Measurements from ENCODE around the gene ADSS2.

ADSS2 gene

DNA sequence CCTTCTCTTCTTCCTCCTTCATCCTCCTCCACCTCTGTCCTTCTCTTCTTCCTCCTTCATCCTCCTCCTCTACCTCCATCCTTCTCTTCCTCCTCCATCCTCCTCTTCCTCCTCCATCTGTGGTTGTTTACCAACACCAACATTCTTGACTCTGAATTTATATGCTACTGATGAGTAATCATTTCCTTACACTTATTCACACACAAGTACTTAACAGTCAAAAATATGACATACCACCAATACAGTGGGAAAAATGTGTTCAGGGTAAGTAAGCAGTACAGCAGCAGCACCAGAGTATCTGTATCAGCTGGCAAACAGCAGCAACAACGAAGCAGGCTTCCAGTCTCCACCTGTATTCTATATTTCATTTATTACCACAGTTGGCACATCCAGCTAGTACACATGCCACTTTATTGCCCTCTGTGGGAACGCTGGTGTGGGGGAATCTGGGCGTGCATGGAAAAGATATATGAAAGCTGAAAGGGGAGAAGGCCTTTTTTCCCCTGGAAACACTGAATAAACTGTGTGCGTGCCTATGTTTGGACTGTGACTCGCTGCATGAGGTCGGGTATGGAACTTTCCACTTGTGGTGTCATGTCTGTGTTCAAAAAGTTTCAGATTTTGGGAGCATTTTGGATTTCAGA lies 16.0 kb downstream of the ADSS2 start:
- peak; percentile 52 for DNase-seq
- peaks cover 71% of the 10 kb centered on the region for H3K36me3 Mint-ChIP-seq (ENCODE audit: low read depth)
- H3K4me3 Mint-ChIP-seq, result peak overlapping the region; percentile 47
- peak overlapping the region; percentile 96 for H3K27ac Mint-ChIP-seq
- H3K4me1 Mint-ChIP-seq (ENCODE audit: low read depth), result peaks cover 53% of the 10 kb centered on the region
- no peaks in the 10 kb centered on the region for H3K27me3 Mint-ChIP-seq
- H3K9me3 Mint-ChIP-seq, result no peaks in the 10 kb centered on the region

- no peak for DNase-seq
- no peaks in the 10 kb centered on the region for H3K9me3 Mint-ChIP-seq
- peaks cover 23% of the 10 kb centered on the region for H3K4me1 Mint-ChIP-seq (ENCODE audit: low read depth)
- H3K36me3 Mint-ChIP-seq (ENCODE audit: low read depth), result peaks cover 74% of the 10 kb centered on the region
- H3K27me3 Mint-ChIP-seq, result no peaks in the 10 kb centered on the region
- no peak overlapping the region for H3K27ac Mint-ChIP-seq
- no peak overlapping the region for H3K4me3 Mint-ChIP-seq
Observed at GRCh38 chr1:244431166-244431565, 20.5 kb downstream of the ADSS2 start.

DNA sequence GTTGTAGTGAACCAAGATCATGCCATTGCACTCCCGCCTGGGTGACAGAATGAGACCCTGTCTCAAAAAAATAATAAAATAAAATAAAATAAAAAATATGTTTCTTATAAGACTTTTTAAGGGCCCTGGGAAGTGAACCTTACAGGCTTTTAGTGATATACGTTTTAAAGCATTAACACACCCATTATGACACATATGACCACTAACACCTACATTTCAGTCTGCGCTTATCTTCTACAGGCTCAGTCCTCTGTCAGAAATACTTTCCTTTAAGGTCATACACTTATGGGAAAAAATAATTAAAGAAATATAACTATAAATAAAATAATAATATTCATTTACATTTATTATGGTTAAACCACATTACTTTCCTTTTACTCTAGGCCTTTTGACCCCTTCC lies 21.9 kb downstream of the ADSS2 start:
- Mint-ChIP-seq H3K9me3 (no peaks in the 10 kb centered on the region), H3K27ac (no peak overlapping the region), H3K4me3 (no peak overlapping the region), H3K27me3 (no peaks in the 10 kb centered on the region), H3K36me3 (ENCODE audit: low read depth) (peaks cover 77% of the 10 kb centered on the region), H3K4me1 (ENCODE audit: low read depth) (peaks cover 15% of the 10 kb centered on the region)
- DNase-seq, result no peak

DNA sequence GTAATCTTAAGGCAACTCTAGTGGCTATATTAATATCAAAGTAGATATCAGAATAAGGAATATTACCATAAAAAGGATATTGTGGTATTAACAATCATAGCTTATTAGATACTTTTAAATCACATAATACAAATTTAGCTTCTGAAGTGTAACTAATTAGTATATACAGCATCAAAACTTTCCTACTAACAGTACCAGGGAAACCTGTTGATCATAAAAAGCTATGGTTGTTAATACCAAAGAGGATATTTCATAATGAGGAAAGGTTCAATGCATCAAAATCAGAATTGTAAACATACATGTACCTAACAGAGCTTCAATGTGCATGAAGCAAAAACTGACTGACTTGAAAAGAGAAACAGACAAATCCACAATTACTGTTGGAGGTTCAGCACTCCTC lies 24.1 kb downstream of the ADSS2 start:
- no peak overlapping the region for H3K27ac Mint-ChIP-seq
- DNase-seq, result no peak
- H3K4me1 Mint-ChIP-seq (ENCODE audit: low read depth), result peaks cover 12% of the 10 kb centered on the region
- H3K9me3 Mint-ChIP-seq, result no peaks in the 10 kb centered on the region
- H3K4me3 Mint-ChIP-seq, result no peak overlapping the region
- H3K27me3 Mint-ChIP-seq, result no peaks in the 10 kb centered on the region
- peaks cover 80% of the 10 kb centered on the region for H3K36me3 Mint-ChIP-seq (ENCODE audit: low read depth)

DNA sequence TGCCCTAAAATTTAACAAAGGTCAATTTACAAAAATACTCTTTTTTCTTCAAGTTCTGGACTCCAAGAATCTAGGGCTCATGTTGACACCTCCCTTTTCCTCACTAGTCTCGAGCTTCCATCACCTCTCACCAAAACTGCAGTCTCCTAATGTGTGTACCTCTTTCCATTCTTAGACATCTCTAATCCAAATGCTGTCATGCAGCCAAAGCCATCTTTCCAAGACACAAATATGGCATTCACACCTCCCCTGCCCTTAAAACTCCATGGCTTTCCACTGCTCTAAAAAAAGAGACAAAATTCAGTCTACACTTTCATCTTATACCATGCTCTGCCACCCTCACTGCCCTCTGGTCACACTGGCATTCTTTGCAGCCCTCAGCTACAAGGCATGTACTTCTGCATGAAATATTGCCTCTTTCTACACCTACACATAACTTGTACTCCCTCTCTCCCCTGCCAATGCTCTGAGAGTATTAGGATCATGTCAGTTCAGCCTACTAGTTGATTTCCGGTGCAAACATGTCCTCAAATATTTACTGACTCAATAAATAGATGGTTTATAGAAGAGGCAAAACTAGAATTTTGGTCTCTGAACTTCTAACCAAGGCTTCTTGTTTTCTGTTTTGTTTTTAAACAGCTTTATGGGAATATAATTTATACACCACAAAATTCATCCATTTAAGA lies 26.9 kb downstream of the ADSS2 start:
- DNase-seq, result no peak
- H3K4me3 Mint-ChIP-seq, result no peak overlapping the region
- no peaks in the 10 kb centered on the region for H3K9me3 Mint-ChIP-seq
- peaks cover 86% of the 10 kb centered on the region for H3K36me3 Mint-ChIP-seq (ENCODE audit: low read depth)
- peak overlapping the region; percentile 40 for H3K27ac Mint-ChIP-seq
- H3K4me1 Mint-ChIP-seq (ENCODE audit: low read depth), result peaks cover 9% of the 10 kb centered on the region
- no peaks in the 10 kb centered on the region for H3K27me3 Mint-ChIP-seq

GRCh38 chr1:244422174-244422573 lies 29.5 kb downstream of the ADSS2 start:
- no peaks in the 10 kb centered on the region for H3K9me3 Mint-ChIP-seq
- no peak overlapping the region for H3K27ac Mint-ChIP-seq
- H3K4me1 Mint-ChIP-seq (ENCODE audit: low read depth), result peaks cover 8% of the 10 kb centered on the region
- H3K27me3 Mint-ChIP-seq, result no peaks in the 10 kb centered on the region
- H3K36me3 Mint-ChIP-seq (ENCODE audit: low read depth), result peaks cover 92% of the 10 kb centered on the region
- DNase-seq, result no peak
- no peak overlapping the region for H3K4me3 Mint-ChIP-seq

GRCh38 chr1:244419024-244419423 lies 32.7 kb downstream of the ADSS2 start:
- DNase-seq, result no peak
- Mint-ChIP-seq H3K4me1 (ENCODE audit: low read depth) (peaks cover 6% of the 10 kb centered on the region), H3K27me3 (no peaks in the 10 kb centered on the region), H3K9me3 (no peaks in the 10 kb centered on the region), H3K4me3 (no peak overlapping the region), H3K36me3 (ENCODE audit: low read depth) (peaks cover 96% of the 10 kb centered on the region), H3K27ac (no peak overlapping the region)

DNA sequence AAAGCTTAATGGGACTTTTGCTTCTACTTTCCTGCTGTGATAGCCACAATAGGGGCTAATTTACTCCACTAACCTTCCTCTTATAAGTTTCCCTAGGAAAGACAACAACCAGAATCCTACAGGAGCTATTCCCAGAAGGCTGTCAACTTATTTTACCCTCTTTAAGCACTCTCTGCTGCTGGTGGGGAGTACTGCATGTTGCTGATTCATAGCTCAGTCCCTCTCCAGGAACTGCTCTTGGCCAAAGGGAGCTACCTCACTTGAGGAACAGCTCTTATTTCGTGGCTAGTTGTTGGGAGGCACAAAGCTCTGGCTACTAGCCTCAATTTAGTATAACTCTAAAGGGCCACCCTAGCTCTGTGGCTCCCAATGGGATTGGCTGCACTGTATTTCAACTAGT lies 37.2 kb downstream of the ADSS2 start:
- H3K27me3 Mint-ChIP-seq, result no peaks in the 10 kb centered on the region
- H3K4me3 Mint-ChIP-seq, result no peak overlapping the region
- H3K27ac Mint-ChIP-seq, result peak overlapping the region; percentile 8
- peaks cover 98% of the 10 kb centered on the region for H3K36me3 Mint-ChIP-seq (ENCODE audit: low read depth)
- DNase-seq, result no peak
- peaks cover 17% of the 10 kb centered on the region for H3K4me1 Mint-ChIP-seq (ENCODE audit: low read depth)
- no peaks in the 10 kb centered on the region for H3K9me3 Mint-ChIP-seq

DNA sequence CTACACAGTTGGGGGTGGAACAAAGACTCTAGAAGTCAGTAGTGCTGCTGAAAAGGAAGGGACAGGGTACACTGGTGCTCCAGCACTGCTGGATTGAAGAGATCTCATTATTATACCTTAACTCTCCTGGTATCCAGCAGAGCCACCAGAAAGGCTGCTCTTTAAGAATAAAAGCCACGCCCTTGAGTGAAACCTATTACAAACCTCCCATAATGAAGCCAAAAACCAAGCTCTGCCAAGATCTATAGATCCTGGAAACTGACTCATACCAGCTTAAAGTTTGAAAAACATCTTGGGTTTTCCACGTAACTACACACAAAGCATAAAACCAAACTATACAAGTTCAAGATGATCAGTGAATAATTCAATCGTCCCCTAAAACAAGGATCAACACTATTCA lies 38.0 kb downstream of the ADSS2 start:
- Mint-ChIP-seq H3K27me3 (no peaks in the 10 kb centered on the region), H3K36me3 (ENCODE audit: low read depth) (peaks cover 98% of the 10 kb centered on the region), H3K4me3 (no peak overlapping the region), H3K27ac (peak overlapping the region; percentile 16), H3K9me3 (no peaks in the 10 kb centered on the region), H3K4me1 (ENCODE audit: low read depth) (peaks cover 17% of the 10 kb centered on the region)
- no peak for DNase-seq

GRCh38 chr1:244412176-244412575 lies 39.5 kb downstream of the ADSS2 start:
- Mint-ChIP-seq H3K27ac (peak overlapping the region; percentile 59), H3K4me3 (no peak overlapping the region), H3K27me3 (no peaks in the 10 kb centered on the region), H3K36me3 (ENCODE audit: low read depth) (peaks cover 99% of the 10 kb centered on the region), H3K9me3 (peaks cover 5% of the 10 kb centered on the region), H3K4me1 (ENCODE audit: low read depth) (peaks cover 17% of the 10 kb centered on the region)
- DNase-seq, result no peak

DNA sequence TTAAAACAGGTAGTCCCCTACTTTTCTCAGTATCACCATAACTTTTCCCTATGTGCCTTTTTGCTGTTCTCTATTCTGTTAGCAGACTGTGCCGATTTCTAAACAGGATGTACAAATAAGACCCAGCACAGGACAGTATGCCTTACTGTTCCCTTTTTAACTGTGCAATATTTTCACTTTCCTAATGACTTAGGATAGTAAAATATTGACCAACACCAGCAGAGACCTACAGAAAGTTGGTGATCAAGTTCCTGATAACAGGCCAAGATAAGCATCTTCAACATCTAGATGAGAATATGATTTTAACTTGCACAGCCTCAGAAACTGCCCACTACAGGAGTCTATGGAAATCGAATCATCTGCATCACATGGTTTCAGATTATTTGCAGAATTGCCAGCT lies 42.0 kb downstream of the ADSS2 start:
- peaks cover 98% of the 10 kb centered on the region for H3K36me3 Mint-ChIP-seq (ENCODE audit: low read depth)
- peaks cover 10% of the 10 kb centered on the region for H3K9me3 Mint-ChIP-seq
- H3K4me1 Mint-ChIP-seq (ENCODE audit: low read depth), result peaks cover 21% of the 10 kb centered on the region
- no peak for DNase-seq
- H3K27me3 Mint-ChIP-seq, result no peaks in the 10 kb centered on the region
- no peak overlapping the region for H3K27ac Mint-ChIP-seq
- no peak overlapping the region for H3K4me3 Mint-ChIP-seq

DNA sequence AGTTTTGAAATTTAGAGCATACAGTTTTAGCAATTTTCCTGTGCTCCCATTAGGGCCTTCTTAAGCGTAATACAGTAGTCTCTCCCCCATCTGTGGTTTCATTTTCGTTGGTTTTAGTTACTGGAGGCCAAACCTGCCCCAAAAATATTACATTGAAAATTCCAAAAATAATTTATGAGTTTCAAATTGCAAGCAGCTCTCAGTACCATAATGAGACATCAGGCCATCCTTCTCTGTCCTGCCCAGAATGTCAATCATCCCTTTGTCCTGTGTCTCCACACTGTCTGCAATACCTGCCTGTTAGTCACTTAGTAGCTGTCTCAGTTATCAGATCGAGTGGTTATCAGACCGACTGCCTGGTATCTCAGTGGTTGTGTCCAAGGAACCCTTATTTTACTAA lies 45.4 kb downstream of the ADSS2 start:
- Mint-ChIP-seq H3K36me3 (ENCODE audit: low read depth) (peaks cover 98% of the 10 kb centered on the region), H3K27ac (peak overlapping the region; percentile 9), H3K9me3 (peaks cover 36% of the 10 kb centered on the region), H3K27me3 (no peaks in the 10 kb centered on the region), H3K4me1 (ENCODE audit: low read depth) (peaks cover 11% of the 10 kb centered on the region), H3K4me3 (no peak overlapping the region)
- no peak for DNase-seq

- Mint-ChIP-seq H3K4me3 (no peak overlapping the region), H3K4me1 (ENCODE audit: low read depth) (peaks cover 11% of the 10 kb centered on the region), H3K36me3 (ENCODE audit: low read depth) (peaks cover 98% of the 10 kb centered on the region), H3K27me3 (no peaks in the 10 kb centered on the region), H3K27ac (no peak overlapping the region), H3K9me3 (peaks cover 39% of the 10 kb centered on the region)
- DNase-seq, result no peak
Observed at GRCh38 chr1:244405856-244406255, 45.9 kb downstream of the ADSS2 start.

DNA sequence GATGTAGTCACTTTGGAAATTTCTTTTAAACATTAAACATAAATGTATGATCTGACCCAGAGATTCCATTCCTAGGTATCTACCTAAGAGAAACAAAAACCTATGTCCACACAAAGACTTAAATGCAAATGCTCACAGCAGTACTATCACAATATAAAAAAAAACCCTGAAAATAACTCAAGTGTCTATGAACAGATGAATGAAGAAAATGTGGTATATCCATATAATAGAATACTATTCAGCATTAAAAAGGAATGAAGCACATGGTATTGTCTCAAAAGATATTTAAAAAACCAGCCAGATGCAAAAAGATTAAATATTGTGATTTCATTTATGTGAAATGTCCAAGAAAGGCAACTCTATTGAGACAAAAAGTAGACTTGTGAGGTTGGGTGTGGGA lies 48.3 kb downstream of the ADSS2 start:
- Mint-ChIP-seq H3K27me3 (no peaks in the 10 kb centered on the region), H3K4me3 (no peak overlapping the region), H3K9me3 (peaks cover 43% of the 10 kb centered on the region), H3K27ac (no peak overlapping the region), H3K36me3 (ENCODE audit: low read depth) (peaks cover 86% of the 10 kb centered on the region), H3K4me1 (ENCODE audit: low read depth) (peaks cover 4% of the 10 kb centered on the region)
- DNase-seq, result no peak

GRCh38 chr1:244400974-244401373 lies 50.7 kb downstream of the ADSS2 start:
- Mint-ChIP-seq H3K36me3 (ENCODE audit: low read depth) (peaks cover 73% of the 10 kb centered on the region), H3K4me1 (ENCODE audit: low read depth) (peaks cover 13% of the 10 kb centered on the region), H3K27ac (no peak overlapping the region), H3K9me3 (peaks cover 34% of the 10 kb centered on the region), H3K27me3 (no peaks in the 10 kb centered on the region), H3K4me3 (no peak overlapping the region)
- DNase-seq, result no peak
